CD4-positive, alpha-beta T cell treated with Interleukin-10 for 1 hour (primary cell): ENCODE measurements around the gene SOWAHA.
"Not testable (repeated sequence)": the region's sequence is repeated elsewhere in the genome, so short reads cannot be mapped to it uniquely, and the experiment has no call there.

Experiments
- DNase-seq: peaks from one replicate; pipeline ENCODE4 v3.0.0-alpha.2; 2020

Gene SOWAHA

DNA sequence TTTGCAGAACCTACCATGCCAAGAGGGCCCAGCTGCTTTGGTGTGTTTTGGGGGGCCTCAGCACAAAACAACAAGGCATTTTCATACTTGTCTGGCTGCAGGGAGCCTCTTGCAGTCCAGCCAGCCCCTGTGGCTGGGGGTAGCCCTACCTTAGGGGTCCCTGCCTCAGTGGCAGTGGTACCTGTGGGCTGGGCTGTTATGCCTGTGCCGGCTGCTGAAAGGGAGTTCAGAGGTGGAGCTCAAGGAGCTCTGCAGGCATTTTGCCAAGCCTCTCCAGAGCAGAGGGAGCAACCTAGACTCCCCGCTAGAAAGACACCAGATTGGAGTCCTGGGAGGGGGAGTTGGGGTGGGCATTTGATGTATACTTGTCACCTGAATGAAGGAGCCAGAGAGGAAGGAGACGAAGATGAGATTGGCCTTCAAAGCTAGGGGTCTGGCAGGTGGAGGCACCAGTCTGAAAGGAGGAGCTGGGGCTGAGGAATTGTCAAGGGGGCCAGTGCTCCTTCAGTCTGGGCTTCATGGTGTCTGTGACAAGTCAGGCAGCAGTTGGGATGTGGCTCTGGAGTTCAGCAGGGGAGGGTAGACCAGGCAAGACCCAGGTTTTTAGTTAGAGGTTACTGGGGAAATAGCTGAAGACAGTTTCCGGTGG is 15.9 kb downstream of the SOWAHA start:
- no peak for DNase-seq

DNA sequence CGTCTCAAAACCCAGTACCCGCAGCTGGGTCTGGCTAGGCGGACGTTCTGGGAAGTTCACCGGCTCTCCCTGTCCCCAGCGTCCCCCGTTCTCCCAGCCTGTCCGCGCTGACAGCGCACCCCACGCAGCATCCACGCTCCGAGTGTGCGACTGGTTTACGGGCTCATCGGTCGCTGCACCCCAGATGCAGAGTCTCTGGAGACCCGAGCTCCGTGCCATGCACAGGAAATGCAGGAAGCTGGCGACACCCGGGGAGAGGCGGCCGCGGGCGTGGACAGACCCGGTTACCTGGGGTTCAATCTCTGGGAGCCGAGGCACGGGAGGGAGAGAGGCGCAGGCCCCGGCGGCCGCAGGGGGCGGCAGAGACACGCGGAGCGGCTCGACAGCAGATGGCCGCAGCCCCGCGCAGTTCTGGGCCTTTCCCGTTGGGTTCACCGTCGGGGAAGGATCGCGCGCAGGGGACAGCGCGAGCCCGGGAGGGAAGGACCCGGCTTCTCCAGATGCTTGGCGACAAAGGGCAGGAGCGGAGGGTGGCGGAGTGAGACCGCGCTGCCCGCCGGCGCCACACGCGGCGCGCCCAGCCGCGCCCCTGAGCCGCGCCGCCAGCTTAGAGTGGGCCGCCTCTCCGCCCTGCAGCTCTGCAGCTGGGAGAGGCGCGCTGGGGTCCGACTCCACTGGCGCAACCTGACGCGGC is 16.8 kb downstream of the SOWAHA start:
- peak; percentile 73 for DNase-seq

DNA sequence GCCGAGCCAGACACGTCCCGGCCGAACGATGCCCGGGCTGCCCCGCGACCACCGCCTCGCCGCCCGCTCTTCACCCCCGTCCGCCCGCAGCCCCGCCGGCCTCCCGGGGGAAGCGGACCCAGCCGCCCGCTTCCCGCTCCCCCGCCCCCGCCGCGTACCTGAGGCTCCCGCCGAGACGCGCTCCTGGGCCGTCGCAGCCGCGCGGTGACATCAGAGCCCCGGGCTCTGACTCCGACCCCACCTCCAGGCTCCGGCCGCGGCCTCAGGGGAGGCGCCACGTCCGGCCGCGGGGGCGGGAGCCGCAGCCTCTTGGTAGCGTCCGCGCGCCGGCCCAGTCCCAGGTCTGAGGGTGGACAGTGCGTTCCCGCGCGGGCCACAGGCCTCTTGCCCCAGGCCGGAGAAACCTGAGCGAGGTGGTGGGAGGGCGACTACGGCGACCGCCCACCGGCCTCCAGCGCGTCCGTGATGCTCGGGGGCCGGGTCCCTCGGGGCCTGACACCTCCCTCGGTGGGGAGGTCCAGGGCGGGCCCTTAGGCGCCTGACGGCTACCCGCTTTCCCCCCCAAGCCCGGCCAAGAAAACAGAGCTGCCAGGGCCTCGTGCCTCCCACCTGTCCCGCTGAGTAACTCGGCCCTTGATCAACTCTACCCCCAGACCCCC is 17.5 kb downstream of the SOWAHA start, which contains the start of gene SHROOM1:
Gene SHROOM1 (minus strand): TSS at position 212 of the 659 bp plus-strand sequence. CDS start 4,507 bp downstream, outside the sequence.
- DNase-seq, result no peak

DNA sequence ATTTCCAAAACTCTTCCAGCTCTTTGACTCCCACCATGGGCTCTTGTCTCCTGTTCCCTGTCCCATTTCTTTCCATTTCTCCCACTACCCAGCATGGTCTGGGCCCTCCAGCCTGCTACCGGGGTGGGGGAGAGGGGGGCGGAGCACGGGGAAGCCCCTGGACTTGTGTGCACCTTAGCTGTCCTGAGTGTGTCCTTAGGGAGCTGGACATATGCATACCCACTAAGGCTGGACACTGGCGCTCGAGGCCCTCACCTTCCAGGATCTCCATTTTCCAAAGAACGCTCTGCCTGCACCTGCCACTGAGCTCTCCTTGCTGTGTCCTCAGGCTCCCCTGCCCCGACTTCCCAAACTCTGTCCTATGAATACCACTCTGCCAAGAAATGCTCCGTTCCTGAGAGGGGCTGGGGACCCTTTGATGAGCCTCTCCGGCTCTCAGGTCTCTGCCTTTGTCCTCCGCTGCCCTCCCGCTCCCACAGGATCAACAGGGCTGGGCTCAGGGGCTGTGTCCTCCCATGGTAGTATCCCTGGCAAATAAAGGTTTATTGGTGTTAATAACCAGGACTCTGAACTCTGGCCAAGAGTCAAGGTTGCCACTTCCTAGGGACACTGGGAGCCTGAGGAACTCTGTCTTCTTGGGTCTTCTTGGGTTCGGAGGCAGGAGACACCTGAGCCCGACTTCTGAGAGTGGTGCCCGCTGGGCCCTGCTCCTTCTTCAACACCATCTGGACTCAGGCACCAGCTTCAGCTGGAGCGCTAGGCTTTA is 18.2 kb downstream of the SOWAHA start:
- DNase-seq, result no peak

DNA sequence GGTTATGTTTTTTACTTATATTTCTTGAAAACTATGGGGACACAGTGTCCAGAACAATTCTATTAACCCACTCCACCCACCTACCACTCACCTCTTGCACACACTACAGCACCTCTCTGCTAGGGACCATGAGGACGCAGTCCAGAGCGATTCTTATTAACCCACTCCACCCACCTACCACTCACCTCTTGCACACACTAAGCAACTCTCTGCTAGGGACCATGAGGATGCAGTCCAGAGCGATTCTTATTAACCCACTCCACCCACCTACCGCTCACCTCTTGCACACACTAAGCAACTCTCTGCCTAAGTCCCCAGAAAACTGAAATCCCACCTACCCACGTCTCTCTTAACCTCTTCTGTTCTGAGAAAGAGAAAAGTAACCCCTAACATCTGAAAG is 19.5 kb downstream of the SOWAHA start:
- DNase-seq, result no peak

DNA sequence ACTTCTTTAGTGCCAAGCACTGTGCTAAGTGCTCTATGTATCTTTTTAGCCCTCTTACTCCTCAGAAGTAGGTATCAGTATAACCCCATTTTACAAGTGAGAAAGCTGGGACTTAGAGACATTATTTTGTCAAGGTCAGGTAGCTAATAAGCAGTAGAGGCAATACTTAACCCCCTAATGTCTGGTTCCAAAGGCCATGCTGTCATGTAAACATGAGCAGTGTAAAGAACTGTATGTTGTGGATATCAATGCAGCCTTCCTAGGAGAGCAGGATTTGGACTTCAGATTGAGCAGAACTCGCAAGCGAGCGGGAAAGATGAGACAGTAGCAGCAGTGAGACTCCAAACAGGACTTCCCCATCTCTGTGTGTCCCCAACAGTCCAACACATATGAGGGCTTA is 21.0 kb downstream of the SOWAHA start:
- DNase-seq, result no peak

DNA sequence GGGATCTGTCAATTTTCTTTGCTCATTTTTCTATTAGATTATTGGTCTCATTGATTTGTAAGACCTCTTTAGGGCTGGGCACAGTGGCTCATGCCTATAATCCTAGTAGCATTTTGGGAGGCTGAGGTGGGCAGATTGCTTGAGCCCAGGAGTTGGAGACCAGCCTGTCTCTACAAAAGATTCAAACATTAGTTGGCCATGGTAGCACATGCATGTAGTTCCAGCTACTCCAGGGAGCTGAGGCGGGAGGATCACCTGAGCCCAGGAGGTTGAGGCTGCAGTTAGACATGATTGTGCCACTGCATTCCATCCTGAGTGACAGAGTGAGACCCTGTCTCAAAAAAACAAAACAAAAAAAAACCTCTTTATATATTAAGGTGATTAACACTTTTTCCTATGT is 23.8 kb downstream of the SOWAHA start:
- no peak for DNase-seq

DNA sequence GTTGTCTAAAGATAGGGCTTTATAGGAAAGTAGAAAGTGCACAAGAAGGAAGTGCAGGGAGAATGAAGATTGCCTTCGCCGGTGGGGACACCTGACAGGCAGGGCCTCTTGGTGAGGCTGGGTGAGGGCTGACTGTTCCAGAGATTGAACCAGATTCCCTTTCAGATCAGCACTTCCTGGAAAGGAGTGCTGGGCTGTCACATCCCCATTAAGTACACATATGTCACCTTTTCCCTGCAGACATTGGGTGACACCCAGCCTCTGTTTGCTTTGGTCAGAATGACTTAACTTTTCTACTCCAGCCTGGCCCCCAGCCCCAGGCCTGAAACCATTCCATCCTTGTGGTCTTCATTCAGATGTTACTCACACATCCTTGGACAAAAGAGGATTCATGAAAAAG is 24.8 kb downstream of the SOWAHA start:
- DNase-seq, result no peak

DNA sequence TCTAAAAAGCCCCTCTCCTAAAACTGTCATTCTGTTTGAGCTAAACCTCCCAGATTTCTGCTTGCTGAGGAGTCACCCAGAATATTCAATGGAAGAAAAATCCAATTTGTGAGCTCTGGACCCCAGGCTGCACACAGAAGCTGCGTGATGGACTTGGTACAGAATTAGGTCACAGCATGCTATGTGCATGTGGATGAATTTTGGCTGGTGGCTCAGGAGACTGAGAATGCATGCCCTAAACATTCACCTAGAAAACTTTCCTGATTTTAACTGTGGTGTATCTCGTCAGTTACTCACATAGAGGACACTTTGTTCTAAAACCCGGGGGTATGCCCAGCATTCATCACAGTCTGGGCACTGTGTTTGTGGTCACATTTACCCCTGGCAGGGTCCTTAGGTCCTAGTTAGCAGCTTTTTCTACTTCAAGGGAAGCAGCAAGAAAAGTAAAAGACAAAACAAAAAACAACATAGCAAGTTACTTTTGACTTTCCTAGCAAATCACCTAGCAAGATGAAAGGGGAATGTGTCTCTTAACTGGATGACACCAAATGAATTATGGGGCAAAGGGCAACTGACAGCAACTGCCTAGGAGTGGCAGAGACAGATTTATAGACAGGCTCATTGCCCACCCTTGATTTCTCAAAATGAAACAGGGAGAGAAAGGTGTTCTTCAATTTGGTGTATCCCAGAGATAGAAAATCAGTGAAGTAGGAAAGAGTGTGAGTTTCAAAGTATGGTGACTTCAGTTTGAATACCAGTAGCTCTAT is 25.6 kb downstream of the SOWAHA start:
- DNase-seq, result no peak

DNA sequence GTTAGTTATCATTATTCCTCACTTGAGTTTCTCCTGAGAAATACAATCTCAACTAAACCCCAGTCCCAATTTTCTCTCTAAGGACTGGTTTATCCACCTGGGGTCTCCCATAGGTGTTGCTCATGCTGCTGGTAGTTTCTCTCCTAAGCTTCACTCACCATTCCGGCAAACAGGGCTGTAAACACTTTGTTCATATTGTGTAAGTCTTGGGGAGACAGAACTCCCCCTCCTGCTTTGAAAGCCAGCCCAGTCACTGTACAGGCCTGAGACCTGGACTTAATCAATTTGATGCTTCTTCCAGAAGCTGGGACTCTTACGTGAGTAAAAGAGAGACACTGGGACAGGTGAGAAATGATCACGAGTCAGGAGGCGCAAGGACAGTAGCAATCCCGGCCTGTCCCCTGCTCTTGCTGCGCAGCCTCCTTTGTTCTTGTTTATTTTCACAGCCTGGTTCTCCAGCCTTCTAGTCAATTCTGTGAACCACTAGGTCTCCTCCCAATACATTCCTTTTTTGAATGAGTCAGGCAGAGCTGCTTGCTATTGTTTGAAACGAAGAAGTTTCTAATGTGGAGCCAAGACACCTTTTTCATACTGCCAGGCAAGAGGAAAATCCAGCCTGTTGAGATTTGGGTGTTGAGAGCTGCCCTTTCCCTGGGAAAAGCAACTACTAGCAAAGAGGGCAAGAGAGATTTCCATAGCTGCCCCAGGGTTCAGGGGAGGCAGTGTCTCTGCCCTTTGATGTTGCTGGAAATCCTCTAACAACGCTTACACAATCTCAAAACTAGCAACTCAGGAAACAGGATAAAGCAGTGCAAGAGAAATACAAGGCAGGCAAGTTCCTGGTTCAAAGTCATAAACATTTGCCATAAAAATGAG is 26.6 kb downstream of the SOWAHA start:
- DNase-seq, result no peak

DNA sequence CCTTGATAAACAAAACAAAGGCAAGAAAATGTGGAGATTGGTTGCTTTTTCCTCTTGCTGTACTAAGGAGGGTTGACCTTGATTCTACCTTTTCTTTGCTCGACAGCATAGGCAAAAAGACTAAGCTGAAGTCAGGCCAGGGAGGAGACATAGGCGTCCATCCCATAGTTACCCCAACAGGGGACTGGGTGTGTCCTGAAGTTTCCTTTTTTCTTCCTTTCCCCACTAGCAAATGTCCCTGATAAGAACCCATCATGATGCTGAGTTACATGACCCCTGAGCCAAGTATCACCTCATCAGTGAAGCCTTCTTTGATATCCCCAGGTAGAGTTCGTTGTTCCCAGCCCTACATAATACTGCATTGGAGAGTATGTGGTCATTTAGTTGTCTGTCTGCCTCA is 27.2 kb downstream of the SOWAHA start:
- DNase-seq, result no peak

DNA sequence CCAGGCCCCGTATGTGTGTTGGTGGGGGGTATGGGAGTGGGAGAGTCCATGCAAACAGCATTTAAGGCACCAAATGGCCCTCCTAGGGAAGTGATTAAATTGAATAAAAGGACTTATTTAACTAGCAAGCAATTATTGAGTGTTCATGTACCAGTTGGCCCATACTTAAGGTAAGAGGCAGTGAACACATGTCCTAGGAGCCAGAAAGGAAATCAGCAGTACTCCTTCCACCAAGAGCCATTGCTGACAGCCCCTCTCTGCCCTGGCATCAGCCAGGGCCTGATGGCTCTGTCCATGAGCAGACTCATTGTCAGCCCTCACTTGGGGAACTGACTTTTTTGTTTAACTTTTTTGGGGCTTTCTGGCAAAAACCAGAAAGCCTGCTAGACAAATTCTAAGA is 27.8 kb downstream of the SOWAHA start:
- no peak for DNase-seq

DNA sequence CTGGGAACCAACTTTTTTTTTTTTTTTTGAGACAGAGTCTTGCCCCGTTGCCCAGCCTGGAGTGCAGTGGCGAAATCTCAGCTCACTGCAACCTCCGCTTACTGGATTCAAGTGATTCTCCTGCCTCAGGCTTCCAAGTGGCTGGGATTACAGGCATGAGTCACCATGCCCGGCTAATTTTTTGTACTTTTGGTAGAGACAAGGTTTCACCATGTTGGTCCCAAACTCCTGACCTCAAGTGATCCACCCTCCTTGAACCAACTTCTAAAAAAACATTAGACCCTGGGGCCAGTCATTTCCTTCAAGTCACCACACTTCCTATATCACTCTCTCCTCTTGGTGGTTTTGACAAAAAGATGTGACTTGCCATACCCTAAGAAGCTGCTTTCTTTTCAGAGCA is 28.2 kb downstream of the SOWAHA start:
- no peak for DNase-seq

DNA sequence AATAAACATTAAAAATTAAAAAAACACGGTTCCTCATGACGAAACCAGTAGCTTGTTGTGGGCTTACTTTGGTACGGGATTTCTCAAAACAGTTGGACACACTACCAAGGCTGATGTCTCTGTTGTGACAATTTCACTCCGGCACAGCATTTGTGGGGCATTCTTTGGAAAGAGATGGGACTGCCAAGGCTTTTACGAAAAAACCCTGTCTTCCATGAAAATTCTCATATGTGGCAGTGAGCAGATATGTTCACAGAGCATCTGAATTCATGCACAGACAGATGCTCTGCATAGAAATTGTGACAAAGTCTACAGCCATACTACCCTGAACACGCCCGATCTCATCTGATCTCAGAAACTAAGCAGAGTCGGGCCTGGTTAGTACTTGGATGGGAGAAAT is 35.2 kb downstream of the SOWAHA start:
- no peak for DNase-seq

DNA sequence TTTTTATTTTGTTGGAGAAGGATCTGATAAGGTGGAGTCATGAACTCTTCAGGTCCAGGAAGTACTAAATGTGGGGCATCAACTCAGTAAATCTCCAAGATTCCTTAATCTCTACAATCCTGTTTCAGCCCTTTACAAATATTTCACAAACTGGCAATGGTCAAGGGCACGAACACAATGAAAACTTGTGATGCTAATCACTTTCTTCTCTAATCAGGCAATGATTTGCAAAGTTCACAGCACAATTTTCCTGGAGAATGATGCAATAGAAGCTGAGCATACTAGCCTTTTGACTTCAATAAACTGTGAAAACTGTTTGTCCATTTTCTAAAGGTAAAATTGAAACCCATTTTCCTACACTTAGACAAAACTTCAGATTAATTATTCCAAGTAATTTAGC is 36.2 kb downstream of the SOWAHA start:
- DNase-seq, result no peak

DNA sequence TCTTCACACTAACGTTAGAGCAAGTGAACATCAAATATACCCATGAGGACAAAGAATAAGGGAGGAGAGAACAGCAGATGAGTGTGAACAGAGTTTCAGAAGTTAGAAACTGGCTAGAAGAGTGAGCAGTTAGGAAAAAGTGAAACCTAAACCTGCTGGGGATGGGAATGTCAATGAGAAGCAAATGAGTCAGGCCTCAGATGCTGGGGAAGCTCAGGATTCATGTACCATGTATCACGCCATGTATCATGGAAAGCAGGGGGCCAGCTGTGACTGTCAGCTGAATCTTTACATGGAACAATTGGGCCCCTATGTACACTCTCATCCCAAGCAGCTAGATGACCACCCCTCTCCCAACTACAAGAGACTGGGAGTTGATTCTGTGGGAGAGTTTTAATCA is 37.0 kb downstream of the SOWAHA start:
- DNase-seq, result no peak

DNA sequence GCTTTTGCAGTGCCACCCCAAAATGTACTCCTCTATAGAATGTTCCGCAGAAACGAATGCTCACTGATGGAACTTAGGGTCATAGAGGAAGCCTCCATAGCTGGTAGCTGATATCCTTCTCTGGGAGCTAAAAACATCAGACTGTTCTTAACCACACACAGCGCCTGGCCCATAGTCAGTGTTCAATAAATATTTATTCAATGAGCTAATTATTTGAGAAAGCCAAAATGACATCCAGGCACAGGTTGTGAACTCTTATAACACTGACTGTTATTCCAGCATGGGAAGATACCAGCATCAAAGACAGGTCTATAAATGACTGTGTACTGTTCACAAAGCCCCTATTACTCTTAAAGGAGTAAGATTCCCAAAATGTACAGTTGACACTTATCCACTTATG is 40.2 kb downstream of the SOWAHA start:
- DNase-seq, result no peak

DNA sequence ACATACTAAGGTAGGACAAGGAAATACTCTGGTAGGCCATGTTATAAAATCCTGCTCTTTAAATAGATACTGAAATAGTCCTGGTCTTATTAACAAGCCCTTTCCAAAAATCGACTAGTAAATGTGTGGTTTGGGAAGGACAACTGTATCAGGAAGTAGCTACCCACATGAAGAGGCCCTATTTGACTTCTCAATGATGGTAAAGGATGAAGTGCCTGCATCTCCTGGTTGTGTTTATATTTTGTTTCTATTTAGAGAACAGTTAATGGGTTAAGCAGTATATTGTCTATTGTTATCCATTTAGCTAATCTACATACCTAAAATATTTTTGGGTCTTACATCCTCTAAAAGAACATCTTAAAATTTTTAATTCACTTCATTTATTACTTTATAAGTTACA is 40.7 kb downstream of the SOWAHA start:
- no peak for DNase-seq

DNA sequence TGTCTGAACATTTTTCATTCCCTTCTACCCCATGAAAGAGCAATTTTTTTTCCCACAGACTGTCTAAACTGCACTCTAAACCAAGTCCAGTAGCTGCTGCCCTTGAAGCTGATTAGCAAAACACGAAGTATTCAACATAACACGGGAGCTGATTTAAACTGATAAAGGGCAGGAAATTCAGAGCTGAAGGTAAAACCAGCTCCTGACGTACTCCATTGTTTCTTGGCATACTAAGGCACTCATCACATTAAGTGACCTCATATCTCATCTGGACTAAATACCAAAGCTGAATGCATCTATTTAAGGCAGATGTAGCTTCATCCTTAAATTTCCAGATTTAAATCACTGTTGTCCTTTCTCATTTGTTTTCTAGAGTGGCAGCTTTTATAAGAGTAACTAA is 41.2 kb downstream of the SOWAHA start:
- DNase-seq, result no peak

DNA sequence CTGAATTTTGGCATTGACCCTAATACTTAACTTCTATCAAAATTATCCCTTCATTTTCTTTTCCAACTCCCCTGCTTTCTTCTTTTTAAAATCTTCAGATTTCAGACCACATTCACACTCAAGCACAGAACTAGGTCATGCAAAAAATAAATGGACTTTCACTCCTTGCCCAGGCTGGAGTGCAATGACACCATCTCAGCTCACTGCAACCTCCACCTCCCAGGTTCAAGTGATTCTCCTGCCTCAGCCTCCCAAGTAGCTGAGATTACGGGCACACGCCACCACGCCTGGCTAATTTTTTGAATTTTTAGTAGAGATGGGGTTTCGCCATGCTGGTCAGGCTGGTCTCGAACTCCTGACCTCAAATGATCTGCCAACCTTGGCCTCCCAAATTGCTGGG is 41.9 kb downstream of the SOWAHA start:
- DNase-seq, result not testable (repeated sequence)

DNA sequence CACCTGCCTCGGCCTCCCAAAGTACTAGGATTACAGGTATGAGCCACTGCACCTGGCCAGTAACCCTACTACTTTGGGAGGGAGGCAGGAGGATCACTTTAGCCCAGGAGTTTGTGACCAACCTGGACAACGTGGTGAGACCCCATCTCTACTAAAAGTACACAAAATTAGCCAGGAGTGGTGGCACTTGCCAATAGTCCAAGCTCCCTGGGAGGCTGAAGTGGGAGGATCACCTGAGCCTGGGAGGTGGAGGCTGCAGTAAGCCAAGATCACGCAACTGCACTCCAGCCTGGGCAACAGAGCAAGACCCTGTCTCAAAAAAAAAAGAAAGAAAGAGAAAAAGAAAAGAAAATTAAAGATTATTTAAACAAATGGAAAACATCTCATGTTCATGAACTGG is 42.9 kb downstream of the SOWAHA start:
- no peak for DNase-seq
